Psoas muscle (tissue), 8 donors: ENCODE data around the gene ZNF586. TPM values are rescaled to one million over a fixed set of nuclear protein-coding genes. Genes with fewer than 3 reads are reported as not detected.
A peak's percentile ranks its signal among the peaks of the same experiment; 100 is the strongest.

Experiments used
- ATAC-seq, 4 donors: fragments of 200-7000 bp; cut with Tn5 transposase; one replicate each; pipeline ENCODE4 v1.9.1; 2020; ENCODE audit warnings: moderate library complexity in 3 of 4, mild to moderate bottlenecking in 2 of 4
- DNase-seq, 2 donors: peaks; one replicate each; pipeline ENCODE4 v3.0.0-alpha.2; 2020
- H3K27ac ChIP-seq: fragments of 200-600 bp; one replicate; pipeline ENCODE4 v1.8.0; 2022
- H3K27me3 ChIP-seq, 3 donors: fragments of 200-600 bp in 1 of 3; one replicate each; pipeline versions ENCODE4 v1.6.1 to v1.8.0; 2013 to 2022; ENCODE audit warnings: low read length in 2 of 3, mild to moderate bottlenecking in 2 of 3, moderate library complexity in 1 of 3; ENCODE audit not compliant: insufficient read depth in 3 of 3
- H3K36me3 ChIP-seq, 2 donors: fragments of 200-600 bp in 1 of 2; one replicate each; pipeline versions ENCODE4 v1.6.1 to v1.8.0; 2013 to 2022; ENCODE audit warnings: low read depth in 1 of 2, mild to moderate bottlenecking in 1 of 2, moderate library complexity in 1 of 2; ENCODE audit not compliant: insufficient read depth in 1 of 2
- H3K4me1 ChIP-seq: fragments of 200-600 bp; one replicate; pipeline ENCODE4 v1.8.0; 2022
- H3K4me3 ChIP-seq: fragments of 200-600 bp; one replicate; pipeline ENCODE4 v1.8.0; 2022; ENCODE audit warnings: mild to moderate bottlenecking
- H3K9me3 ChIP-seq: fragments of 200-600 bp; one replicate; pipeline ENCODE4 v1.8.0; 2022
- WGBS, 3 donors: extraction: QIAGEN DNeasy Blood & Tissue Kit; methylation state at CpG; one replicate each; pipeline versions ENCODE4 v1.1.6 to v1.1.7; 2013; 5-methylcytosine and 5-hydroxymethylcytosine counted together
- intact Hi-C, 2 donors: fragments of 100-400 bp; cut with DNase I; formaldehyde crosslinking; loops; one replicate each; pipeline versions ENCODE4 v1.11.0 to v1.14.2; 2022
- polyA plus RNA-seq, 3 donors: library from polyadenylated mRNA; stranded (reverse); fragments of 200-250 nt; gene quantifications; one replicate each; pipeline ENCODE4 v1.2.3, GENCODE V29; 2013
- total RNA-seq, 4 donors: library from RNA; stranded (reverse); fragmentation: NEBNext Ultra II Directional in 2 of 4; extraction: Animal tissue kit (Norgen Biotek cat#: 25700) in 2 of 4; gene quantifications; one replicate each; pipeline versions ENCODE4 v1.2.1 to v1.2.4, GENCODE V29; 2021 to 2023
- TF ChIP-seq, protein P1 (sequence below): fragments of 200-600 bp; IDR thresholded peaks from one replicate; pipeline ENCODE4 v1.8.0; 2022; ENCODE audit warnings: antibody characterized with exemption
- donor health status: healthy with polysubstance abuse.
- donor health status: DM: no; HTN: no; CAD: no; lungs with moderate emphysema.
- donor health status: Bipolar disorder and iron deficiency.
- donor health status: healthy.
- donor health status: DM: yes; HTN: yes; CAD: no.
- donor health status: DM: no; HTN: no; CAD: no.
- donor health status: DM: no; HTN: no; CAD: no.
- donor health status: DM: yes; HTN: yes; CAD: no.

The ZNF586 gene
- total and polyA plus RNA-seq, 7 donors: 7.1 to 14.1 (median 10.9) TPM

DNA sequence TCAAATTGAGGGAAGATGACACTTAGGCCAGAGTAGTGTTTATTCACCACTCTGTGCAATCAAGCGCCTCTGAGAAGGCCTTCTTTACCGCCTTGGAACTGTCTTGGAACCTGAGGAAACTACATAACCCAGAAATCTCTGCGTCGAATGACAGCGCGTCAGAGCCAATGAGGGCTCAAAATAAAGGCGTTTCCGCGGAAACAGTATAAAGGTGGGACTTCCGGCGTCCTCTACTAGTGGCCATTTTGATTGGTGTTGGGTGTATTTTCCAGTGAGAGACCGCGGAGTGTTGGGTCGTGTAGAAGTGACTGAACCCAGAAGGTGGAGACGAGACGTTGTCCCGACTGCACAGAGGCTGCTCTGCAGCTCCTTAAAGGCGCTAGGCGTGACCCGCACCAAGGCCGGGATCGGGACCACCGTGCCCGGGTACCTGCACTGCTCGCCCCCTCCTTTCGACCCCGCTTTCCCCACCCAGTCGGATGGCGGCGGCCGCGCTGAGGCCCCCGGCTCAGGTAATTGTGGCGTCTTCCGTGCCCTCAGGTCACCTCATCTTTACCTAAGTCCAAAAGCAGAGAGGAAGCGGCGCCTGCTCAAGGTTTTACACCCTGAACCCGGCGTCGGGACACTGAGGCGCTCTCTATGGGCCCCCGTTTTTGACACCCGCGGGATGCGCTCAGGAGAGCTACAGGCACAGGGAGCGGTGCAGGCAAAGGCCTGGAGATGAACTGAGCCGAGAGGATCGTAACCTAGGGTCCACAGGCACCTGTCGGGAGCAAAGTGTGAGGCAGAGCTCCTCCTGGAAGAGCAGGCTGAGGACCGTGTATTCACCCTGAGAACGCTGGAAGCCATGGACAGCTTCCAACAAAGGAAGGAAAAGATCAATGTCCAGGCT lies 22.6 kb upstream of the ZNF586 start, which contains the start of gene ZNF776:
Gene ZNF776 (plus strand): TSS at position 236 of the 892 bp plus-strand sequence. CDS start 244 bp downstream, at position 480.
- Histone ChIP-seq H3K4me1 (peaks cover 23% of the 10 kb centered on the region), H3K27ac (peak within 1 kb of the TSS; percentile 91), H3K9me3 (peaks cover 22% of the 10 kb centered on the region), H3K36me3 (peaks cover 5 to 35% of the 10 kb centered on the region in 2 donors), H3K4me3 (peak within 1 kb of the TSS; percentile 100), H3K27me3 (no peaks in the 10 kb centered on the region)
- ATAC-seq (peak; percentile 96 to 98 (median 98)), DNase-seq (peak; percentile 76 to 86)
- intact Hi-C loops: loop anchor here in 1 of 2 donors (10.0 kb wide), 1 partner anchor 408 kb away; the partner anchor contains the start of gene ZNF329
- TF ChIP-seq, protein P1, sequence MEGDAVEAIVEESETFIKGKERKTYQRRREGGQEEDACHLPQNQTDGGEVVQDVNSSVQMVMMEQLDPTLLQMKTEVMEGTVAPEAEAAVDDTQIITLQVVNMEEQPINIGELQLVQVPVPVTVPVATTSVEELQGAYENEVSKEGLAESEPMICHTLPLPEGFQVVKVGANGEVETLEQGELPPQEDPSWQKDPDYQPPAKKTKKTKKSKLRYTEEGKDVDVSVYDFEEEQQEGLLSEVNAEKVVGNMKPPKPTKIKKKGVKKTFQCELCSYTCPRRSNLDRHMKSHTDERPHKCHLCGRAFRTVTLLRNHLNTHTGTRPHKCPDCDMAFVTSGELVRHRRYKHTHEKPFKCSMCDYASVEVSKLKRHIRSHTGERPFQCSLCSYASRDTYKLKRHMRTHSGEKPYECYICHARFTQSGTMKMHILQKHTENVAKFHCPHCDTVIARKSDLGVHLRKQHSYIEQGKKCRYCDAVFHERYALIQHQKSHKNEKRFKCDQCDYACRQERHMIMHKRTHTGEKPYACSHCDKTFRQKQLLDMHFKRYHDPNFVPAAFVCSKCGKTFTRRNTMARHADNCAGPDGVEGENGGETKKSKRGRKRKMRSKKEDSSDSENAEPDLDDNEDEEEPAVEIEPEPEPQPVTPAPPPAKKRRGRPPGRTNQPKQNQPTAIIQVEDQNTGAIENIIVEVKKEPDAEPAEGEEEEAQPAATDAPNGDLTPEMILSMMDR: no peak
- WGBS, 3 donors: 1 to 2% (median 1%) methylated on average over 51 of the region's 51 CpGs

DNA sequence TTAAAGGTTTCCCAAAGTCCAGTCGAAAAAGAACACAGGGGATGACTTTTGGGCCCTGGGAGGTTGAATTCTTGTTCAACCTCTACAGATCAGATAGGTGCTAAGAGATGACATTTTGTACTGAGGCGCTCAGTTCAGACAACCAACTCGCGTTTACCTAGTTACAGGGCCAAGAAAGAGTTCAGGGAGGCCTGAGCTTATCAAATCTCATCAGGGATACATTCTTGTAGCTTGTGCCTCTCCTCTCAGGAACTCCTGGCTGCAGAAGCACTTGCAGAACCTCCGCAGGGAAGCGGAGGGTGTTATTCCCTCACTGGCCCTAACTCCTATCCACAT lies 22.0 kb upstream of the ZNF586 start:
- TF ChIP-seq, protein P1: no peak
- H3K27ac ChIP-seq: peak overlapping the region; percentile 91
- no peak for DNase-seq
- H3K4me3 ChIP-seq: peak overlapping the region; percentile 100
- peak in 1 of 4 donors; percentile 14 for ATAC-seq
- intact Hi-C loops: loop anchor here in 1 of 2 donors (10.0 kb wide), 1 partner anchor 407 kb away; the partner anchor contains the start of gene ZNF329
- peaks cover 10 to 41% of the 10 kb centered on the region in 2 donors for H3K36me3 ChIP-seq
- peaks cover 23% of the 10 kb centered on the region for H3K4me1 ChIP-seq
- H3K9me3 ChIP-seq: peaks cover 22% of the 10 kb centered on the region
- 31 to 40% (median 35%) methylated on average over 6 of the region's 6 CpGs for WGBS, 3 donors
- no peaks in the 10 kb centered on the region for H3K27me3 ChIP-seq

DNA sequence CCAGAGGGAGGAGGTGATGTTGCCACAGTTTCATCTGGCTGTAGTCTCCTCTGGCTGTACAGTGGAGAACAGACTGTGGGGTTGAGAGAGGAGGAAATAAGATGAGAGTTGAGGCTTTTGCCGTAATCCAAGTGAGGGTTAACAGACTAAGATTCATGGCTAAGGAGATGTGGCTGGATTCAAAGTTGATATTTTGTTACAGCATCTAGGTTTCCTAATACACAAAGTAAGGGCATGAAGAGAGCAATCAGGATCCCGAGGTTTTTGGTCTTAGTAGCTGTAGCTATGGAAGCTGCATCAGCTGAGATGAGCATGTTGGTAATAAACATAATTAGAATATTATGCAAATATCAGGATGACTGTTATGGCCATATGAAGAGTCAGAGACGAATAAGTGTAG lies 21.4 kb upstream of the ZNF586 start:
- intact Hi-C loops: loop anchor here in 1 of 2 donors (10.0 kb wide), 1 partner anchor 407 kb away; the partner anchor contains the start of gene ZNF329
- ATAC-seq: no peak
- Histone ChIP-seq H3K27ac (no peak overlapping the region), H3K27me3 (no peaks in the 10 kb centered on the region), H3K4me1 (peaks cover 23% of the 10 kb centered on the region), H3K36me3 (peaks cover 15 to 47% of the 10 kb centered on the region in 2 donors), H3K4me3 (peak overlapping the region; percentile 100), H3K9me3 (peaks cover 22% of the 10 kb centered on the region)
- WGBS, 3 donors: 92 to 94% (median 94%) methylated on average over 3 of the region's 3 CpGs
- DNase-seq: no peak
- TF ChIP-seq, protein P1: no peak

DNA sequence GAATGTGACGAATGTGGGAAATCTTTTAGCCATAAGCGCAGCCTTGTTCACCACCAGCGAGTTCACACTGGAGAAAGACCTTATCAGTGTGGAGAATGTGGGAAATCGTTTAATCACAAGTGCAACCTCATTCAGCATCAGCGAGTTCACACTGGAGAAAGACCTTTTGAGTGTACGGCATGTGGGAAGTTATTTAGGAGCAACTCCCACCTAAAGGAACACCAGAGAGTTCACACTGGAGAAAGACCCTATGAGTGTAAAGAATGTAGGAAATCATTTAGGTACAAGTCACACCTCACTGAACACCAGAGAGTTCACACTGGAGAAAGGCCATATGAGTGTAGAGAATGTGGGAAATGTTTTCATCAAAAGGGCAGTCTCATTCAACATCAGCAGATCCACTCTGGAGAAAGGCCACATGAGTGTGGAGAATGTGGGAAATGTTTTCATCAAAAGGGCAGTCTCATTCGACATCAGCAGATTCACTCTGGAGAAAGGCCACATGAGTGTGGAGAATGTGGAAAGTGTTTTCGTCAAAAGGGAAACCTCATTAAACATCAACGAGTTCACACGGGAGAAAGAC lies 15.3 kb upstream of the ZNF586 start:
- 95 to 96% (median 96%) methylated on average over 10 of the region's 10 CpGs for WGBS, 3 donors
- TF ChIP-seq, protein P1: no peak

More for the DNA sequence above, 15.3 kb upstream of the ZNF586 start:
- Histone ChIP-seq H3K9me3 (peaks cover 36% of the 10 kb centered on the region), H3K27ac (no peak overlapping the region), H3K4me1 (peaks cover 8% of the 10 kb centered on the region), H3K36me3 (peaks cover 28 to 95% of the 10 kb centered on the region in 2 donors), H3K4me3 (no peak overlapping the region), H3K27me3 (no peaks in the 10 kb centered on the region)
- DNase-seq (no peak), ATAC-seq (no peak)
- intact Hi-C loops: no loop called here
